Right hindlimb (tissue), 1 donor: Measurements from ENCODE around the gene TSPAN10.
"Not testable (repeated sequence)": the region's sequence is repeated elsewhere in the genome, so short reads cannot be mapped to it uniquely, and the experiment has no call there.

Source experiments
- DNase-seq: peaks from one replicate; pipeline ENCODE4 v3.0.0-alpha.2; 2018

TSPAN10 gene

DNA sequence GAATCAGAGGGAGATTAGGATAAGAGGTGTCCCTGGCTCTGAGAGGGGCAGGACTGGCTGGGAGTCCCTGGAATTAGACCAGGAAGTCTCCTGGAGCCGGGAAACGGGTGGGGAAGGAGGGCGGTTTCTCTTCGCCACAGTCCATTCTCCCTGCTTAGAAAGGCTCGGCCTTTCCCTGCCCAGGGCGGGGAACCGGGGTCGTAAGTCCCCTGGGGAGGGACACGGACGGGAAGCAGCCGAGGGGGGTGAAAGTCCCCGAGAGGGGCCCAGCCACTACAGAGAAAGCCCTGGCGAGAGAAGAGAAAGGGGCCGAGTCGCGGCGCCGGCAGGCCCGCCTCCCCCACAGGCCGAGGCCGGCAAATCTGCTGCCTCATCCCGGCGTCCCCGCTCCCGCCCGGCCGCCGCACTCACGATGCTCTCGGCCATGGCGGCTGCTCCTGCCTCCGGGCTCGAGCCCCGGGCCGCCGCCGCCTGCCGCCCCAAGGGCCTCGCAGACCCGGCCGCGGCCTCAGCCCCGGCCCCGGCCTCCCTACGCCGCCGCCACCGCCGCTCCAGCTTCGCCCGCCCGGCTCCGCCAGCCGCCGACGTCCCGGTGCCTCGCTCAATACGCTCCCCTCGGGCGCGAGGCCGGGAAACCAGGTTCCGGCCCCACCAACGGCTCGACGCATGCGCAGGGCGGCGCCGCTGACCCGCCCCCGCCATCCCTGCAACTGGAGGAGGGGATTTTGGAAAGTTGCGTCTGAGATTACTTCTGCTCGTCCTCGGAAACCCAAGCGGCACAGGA, at the start of gene TSPAN10, which contains the start of gene NPLOC4:
Gene TSPAN10 (plus strand): TSS at position 692 of the 784 bp plus-strand sequence. CDS start 5,217 bp downstream, outside the sequence.
Gene NPLOC4 (minus strand): TSS at position 608 of the 784 bp plus-strand sequence. CDS start 182 bp downstream, at position 426.
- DNase-seq = peak; percentile 92

DNA sequence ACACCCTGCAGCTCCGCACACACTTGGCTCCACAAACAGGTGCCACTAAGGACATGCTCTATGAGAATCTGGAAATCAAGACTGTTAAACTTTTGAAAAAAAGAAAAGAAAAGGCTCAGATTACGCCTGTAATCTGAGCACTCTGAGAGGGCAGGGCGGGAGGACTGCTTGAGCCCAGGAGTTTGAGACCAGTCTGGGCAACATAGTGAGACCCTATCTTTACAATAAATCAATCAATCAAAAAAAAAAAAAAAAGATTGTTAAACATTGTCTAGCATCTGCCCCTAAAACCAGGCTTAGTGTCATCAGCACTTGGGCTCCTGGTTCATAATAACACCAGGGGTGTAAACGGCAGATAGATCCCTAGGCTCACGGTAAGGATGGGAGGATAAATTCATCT, 47.4 kb upstream of the TSPAN10 start:
- DNase-seq = no peak

DNA sequence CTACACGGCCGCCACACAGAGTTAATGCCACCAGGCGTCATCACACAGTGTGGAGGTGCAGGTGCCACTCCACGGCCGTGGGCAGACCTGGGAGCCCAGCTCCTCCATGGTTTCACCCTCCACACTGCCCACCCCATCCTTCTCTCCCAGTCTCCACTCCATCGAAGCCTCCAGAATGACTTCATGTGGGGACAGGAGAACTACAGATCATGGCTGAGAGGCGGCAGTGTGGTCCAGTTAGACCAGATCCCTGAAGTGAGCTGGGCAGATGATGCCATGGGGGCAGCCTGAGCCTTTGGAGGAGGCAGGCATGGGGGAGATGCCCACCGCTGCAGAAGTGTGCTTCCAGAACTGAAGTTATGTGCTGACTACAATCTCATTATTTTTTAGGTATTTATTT, 46.9 kb upstream of the TSPAN10 start:
- no peak for DNase-seq

DNA sequence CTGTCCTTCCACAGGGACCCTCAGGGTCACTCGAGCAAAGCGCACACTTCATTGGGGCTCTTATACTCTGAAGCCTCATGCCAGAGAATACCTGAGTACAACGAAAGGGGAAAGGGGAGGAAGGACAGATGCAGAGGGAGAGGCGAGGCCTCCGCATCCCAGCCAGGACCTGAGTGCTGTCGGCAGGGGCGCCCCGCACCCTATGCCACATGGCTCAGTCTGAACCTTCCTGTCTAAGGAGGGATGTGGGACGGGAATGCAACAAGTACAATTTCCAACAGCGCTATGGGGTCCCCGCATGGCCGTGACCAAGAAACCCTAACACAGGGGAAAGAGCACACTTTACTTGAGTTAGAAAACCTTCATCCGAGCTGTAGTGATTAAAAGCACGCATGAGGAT, 45.0 kb upstream of the TSPAN10 start:
- DNase-seq = no peak

DNA sequence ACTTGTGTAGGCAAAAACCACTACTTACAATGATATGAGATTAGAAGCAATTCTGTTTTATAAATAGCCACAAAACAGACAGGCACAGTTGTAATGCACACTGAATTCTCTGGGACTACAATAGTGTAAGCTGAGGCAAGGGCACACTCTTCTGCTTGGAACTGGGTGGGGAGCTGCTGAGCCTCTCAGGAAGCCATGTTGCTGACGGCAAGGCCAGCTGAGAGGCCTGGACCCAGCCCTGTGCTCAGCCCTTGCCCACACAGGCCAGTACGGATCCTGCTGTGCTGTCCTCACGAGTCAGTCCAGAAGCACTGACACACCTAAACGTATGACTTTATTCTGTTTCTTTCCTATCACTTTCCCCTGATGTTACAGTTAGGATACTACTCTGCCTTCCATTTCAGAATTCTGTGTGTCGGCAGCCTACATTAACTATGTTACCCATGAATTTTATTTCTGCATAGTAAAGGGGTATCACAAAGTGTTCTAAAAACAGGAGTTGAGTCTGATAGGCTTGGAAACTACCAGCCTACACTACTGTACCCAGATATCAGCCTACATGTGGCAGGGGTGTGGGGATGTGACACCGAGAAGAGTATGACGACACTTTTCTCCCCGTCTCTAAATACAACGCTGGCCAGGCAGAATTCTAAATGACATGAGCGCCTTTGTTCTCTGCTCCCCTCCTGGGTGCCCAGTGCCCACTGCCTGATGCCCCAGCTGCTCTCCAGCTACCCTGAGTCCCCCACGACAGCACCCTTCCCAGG, 43.7 kb upstream of the TSPAN10 start:
- DNase-seq = no peak

DNA sequence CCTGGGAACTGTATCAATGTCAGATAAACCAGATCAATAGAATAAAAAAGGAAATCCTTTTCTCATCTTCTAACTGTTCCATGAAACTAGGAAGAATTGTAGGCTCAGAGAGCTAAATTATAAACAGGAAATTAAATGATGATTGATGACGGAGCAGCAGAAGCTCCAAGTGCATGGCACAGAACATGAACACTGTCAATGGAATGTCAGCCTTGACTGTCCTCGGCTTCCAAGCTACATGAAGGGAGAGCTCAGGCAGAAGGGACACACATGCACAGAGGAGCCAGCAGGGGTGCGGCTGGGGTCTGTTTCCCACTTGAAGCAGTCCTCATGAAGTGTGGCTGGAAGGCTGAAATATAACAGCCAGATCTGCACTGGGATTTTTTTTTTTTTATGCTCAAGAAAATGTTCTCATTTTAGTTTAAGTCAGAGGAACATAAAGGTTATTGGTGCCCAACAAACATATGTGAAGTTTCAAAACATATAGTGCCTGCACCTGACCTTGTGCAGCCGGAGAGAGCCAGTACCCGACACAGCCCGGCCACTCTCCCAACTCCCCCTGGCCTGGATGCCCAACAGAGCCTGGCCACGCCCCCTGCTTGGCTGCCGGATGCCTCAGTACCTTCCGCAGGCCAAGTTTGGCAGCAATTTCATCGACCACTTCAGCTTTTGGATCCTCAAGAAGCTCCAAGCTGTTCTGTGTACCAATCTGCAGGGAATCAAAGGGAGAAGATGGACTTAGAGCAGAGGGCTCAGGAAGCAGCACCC, 37.1 kb upstream of the TSPAN10 start:
- no peak for DNase-seq

DNA sequence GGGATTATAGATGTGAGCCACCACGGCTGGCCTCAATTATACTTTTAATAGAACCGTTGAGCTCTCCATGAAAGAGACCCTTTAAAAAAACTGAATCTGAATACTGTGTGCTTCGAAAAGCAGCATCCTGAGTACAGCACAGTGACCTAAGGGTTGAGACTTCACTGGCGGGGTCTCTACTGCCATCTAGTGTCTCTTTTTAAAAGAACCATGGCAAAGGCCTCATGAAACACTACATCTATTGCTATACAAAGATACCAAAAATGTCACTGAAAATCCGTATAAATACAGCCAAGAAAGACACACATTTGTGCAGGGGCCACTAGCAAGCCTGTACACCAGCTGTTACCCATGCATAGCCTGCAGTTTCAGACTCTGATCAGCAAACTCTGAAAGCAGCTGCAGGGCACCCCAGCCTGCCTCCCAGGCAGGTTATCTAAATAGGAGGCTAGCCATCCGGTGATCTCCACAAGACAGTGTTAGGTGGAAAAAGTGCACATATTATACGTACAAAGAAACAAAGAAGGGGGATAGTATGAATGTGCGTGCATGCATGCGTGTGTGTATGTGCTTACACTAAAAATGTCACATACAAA, 35.4 kb upstream of the TSPAN10 start:
- peak; percentile 56 for DNase-seq

DNA sequence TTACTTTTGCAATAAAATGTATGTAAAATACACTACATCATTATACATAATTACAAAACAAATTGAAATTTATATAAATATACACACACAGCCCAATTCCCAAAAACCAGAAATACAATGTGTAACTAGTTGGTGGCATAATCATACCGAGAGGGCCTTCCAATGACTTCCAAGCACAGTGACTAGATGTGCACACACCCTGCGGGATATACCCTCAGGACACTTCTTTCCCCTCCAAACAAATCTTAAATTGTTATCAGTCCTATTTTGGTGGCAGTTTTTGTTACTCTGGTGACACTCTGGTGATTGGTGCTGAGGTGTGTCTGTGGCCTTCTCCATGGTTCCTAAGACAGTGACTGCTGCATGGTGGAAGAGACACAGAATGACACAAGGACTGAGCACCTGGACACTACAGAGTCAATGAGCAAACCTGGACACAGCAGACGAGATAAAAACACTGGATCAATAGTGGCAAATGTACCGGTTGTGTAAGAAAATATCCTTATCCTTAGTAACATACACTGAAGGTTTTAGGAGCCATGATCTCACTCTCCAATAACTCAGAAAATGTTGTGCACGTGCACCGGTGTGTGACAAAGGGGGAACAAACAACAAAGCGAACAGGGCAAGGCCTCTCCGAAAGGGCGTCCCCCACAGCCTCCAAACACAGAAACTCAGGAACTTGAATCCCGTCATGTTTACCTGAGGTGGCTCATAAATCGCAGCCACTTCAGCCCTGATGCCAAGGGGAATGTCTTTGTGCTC, 33.0 kb upstream of the TSPAN10 start:
- no peak for DNase-seq

DNA sequence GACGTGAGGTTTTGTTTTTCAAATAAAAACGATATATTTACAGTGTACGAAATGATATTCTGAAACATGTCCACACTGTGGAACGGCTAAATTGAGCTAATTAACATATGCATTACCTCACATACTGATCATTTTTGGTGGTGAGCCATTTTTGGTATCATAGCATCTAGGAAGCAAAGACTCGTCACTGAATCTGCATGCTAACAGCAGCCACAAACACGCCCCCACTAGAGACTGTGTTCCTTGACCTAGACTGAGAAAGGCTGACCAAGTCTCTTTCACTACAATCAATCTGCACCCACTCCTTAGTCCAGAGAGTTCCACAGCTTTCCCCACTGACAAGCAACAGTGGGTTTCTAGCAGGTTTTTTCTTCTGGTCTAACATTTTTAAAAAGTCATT, 29.6 kb upstream of the TSPAN10 start:
- no peak for DNase-seq

DNA sequence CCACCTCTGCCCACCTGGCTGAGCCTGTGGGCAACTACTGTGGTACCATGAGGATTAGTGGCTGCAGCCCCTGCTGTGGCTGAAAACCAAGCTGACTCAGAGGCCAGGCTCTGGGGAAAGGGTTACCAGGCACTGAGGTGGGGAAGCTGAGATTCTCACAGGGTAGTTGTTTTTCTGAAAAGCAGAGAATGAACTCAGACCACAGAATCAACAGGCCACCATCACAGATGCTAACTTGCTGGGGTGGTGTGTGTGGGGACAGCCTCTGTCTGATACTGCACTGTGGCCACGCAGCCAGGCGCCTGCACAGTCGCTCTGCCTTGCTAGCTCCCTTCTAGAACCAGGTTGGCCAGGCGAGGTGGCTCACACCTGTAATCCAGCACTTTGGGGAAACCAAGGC, 28.9 kb upstream of the TSPAN10 start:
- no peak for DNase-seq

DNA sequence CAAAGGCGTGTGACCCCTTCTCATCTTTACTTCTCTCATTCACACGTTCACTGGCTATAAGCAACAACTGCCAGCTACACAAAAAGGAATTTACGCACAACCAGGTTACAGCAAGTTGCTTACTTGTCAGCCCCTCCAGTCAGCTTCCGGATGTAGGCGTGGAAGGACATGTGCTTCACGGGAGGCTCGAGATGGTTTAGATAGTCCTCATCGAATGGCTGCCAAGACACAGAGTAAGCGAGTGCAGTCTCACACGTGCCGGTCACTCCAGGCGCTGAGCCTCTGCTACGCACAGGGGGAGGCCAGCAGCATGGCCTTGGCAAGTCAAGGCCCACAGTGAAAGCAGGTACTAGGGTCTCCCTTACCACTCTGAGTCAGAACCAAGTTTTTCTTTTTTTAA, 28.4 kb upstream of the TSPAN10 start:
- no peak for DNase-seq

DNA sequence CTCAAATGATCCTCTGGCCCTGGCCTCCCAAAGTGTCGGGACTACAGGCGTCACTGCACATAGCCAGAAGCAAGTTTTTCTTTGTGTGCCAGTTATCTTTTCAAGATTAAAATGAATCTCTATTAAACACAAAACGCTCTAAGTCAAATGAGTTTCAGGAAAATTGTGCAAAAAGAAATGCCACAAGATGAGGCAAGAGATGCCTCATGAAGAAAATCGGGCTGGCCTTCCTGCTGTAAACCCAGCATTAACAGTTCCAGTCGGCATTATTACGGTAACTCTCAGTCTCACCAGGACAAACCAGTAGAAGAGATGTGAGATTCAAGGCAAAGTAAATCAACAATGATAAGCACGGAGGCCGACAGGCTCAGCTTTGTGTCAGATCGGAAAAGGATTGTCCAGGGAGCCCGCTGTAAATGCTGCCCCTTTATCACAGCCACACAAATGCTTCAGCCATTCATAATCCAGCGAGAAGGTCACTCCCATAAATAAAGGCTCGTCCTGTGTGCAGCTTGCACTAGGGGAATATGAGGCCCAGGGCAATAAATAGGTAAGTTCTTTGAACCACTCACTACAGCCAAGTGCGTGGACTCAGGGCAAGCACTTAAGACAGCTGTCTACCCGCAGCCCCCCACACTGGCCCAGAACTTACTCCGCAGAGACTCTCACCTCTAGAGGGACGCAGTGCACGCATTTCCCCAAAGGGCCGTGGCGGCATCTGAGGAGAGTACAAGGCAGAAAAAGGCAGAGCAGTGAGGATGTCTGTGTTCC, 27.3 kb upstream of the TSPAN10 start:
- no peak for DNase-seq

DNA sequence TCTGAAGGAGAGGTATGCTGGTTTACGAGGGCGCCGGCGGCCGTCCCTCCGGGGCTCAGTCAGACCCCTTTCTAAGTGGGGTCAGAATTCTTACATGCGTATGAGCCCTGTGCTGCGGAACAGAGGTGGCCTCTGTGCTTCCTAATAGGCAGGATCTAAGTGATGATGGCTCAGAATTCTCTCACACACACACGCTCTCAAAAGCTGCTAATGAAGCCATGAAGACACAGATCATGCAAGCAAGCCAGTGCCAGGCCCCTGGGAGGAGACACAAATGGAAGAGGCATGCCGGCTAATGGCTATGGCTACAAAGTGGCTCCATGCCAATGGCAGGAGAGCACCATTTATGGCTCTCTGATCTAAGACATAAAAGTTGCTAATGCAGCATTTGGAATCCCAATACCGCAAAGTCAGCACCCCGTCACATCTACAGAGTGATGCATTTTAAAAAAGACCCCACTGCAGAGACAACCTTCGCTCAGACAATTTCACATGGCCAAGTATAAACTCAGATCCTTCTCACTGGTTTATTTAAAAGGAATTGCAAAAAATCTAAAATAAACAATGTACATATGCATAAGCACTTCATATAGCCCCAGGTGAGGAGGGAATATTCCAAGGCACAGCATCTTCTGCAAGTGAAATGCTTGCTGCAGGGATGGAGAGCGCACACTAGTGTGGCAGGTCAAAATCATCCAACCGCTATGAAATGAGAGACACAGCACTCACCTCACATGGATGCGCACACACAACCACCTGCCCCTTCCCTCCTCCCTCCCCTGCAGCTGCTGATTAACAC, 24.6 kb upstream of the TSPAN10 start:
- DNase-seq = no peak

DNA sequence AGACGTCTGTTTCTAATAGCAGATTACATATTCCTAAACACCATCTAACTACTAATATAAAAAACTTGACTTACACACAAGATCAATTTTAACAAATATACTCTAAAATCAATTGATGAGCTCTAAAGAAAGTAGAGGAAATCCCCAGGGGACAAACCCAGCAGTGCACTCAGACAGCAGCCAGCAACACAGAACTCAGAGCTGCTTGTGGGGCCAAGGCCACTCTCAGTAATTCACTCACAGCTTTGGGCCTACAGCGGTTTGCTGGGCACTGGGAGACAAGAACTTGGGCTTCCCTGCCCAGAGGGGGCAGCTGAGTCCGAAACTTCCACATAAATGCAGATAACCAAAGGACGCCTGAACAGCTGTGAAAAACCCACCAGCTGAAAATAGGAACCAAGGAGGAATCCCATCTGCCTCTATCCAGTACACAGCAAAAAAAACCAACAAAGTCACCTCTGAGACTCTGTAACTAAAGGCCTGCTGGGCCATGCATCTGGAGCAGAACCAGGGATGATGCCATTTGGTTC, 21.5 kb upstream of the TSPAN10 start:
- no peak for DNase-seq

DNA sequence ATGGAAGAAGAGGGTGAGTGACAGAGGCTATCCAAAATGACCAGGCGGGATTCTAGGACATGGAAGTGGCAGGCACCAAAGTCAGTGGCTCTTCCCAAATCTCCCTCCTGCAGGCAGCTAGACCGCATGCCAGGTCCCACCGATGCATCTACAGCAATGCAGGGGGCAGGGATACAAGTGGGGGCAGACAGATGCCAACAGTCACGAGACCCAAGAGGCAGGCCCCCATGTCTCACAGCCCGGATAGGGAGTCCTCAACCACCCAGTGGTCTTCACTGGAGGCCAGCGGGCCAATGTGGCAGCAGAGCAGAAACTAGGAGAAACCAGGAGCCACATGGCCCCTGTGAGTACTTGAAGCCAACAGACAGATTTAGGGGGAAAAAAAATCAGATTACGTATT, 20.1 kb upstream of the TSPAN10 start:
- DNase-seq = no peak

DNA sequence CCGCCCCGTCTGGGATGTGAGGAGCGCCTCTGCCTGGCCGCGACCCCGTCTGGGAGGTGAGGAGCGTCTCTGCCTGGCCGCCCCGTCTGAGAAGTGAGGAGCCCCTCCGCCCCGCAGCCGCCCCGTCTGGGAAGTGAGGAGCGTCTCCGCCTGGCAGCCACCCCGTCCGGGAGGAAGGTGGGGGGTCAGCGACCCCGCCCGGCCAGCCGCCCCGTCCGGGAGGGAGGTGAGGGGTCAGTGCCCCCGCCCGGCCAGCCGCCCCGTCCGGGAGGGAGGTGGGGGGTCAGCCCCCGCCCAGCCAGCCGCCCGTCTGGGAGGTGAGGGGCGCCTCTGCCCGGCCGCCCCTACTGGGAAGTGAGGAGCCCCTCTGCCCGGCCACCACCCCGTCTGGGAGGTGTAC, 18.7 kb upstream of the TSPAN10 start:
- not testable (repeated sequence) for DNase-seq

DNA sequence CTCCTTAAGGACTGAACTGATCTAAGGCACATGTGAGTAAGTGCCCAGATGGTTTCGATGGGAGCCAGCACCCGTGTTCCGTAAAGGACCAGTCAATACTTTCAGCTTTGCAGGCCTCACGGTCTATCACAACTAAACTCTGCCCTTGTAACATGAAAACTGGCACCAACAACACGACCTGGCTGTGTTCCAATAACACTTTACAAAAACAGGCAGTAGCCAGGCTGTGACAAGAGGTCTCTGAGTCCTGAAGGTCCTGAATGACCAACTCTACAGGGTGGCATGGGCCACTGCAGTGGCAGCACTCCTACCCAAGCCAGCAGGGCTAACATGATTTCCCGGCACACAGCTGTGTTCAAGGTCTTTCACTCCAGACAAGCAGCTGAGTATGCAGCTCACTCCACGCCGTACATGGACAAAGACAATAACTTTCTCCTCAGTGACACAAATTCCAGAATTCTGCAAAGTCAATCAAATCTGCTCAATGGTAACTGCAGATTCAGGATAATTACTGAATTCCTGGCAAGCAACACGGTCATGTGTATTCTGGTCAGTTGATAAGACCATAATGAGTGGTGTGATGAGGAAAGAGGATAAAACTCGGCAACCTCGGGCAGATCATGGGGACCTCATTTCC, 15.4 kb upstream of the TSPAN10 start:
- DNase-seq = no peak

DNA sequence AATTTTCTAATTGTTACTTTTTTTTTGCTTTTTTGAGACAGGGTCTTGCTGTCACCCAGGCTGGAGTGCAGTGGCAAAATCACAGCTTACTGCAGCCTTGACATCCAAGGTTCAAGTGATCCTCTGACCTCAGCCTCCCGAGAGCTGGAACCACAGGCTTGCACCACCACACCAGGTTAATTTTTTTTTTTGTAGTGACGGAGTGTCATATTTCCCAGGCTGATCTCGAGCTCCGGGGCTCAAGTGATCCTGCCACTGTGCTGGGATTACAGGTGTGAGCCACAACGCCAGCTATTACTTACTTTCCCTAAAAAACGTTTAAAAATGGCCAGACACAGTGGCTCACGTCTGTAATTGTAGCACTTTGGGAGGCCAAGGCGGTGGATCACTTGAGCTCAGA, 6.7 kb upstream of the TSPAN10 start:
- no peak for DNase-seq

DNA sequence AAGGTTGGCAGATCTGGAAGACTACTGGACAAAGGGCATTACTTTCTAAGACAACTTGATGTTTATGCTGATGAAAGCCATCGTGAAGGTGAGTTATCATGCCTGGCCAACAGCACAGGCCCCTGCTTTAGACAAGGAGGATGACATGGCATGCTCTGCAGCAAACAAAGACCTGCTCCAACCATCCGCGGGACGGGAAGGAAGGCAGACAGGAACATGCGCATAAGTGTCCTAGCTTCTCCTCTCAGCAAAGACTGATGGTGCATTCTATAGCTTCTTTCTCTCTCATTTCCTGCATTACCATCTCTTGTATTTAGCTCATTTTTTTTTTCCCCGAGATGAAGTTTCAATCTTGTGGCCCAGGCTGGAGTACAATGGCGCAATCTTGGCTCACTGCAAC, 5.5 kb upstream of the TSPAN10 start:
- DNase-seq = no peak

DNA sequence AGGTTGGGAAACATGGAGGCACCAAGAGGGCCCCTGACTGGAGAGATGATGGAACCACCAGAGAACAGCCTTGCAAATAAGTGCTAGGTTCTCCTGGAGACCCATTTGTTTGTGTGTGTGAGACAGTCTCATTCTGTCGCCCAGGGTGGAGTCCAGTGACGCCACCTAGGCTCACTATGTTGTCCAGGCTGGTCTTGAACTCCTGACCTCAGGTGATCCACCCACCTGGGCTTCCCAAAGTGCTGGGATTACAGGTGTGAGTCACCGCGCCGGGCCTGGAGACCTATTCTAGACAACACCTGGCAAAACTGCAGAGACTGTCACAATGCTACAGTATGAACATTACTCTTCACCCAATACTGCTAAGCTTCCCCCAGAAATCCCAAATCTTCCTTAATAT, 1.6 kb upstream of the TSPAN10 start:
- DNase-seq = no peak
